Psoas muscle (tissue), 8 donors: Measurements from ENCODE around the gene DBF4. TPM values are rescaled to one million over a fixed set of nuclear protein-coding genes. Genes with fewer than 3 reads are reported as not detected.
"Not testable (repeated sequence)": the region's sequence is repeated elsewhere in the genome, so short reads cannot be mapped to it uniquely, and the experiment has no call there.

Experiments
- ATAC-seq, 4 donors: fragments of 200-7000 bp; cut with Tn5 transposase; one replicate each; pipeline ENCODE4 v1.9.1; 2020; ENCODE audit warnings: moderate library complexity in 3 of 4, mild to moderate bottlenecking in 2 of 4
- DNase-seq, 2 donors: peaks; one replicate each; pipeline ENCODE4 v3.0.0-alpha.2; 2020
- H3K27ac ChIP-seq: fragments of 200-600 bp; one replicate; pipeline ENCODE4 v1.8.0; 2022
- H3K27me3 ChIP-seq, 3 donors: fragments of 200-600 bp in 1 of 3; one replicate each; pipeline versions ENCODE4 v1.6.1 to v1.8.0; 2013 to 2022; ENCODE audit warnings: low read length in 2 of 3, mild to moderate bottlenecking in 2 of 3, moderate library complexity in 1 of 3; ENCODE audit not compliant: insufficient read depth in 3 of 3
- H3K36me3 ChIP-seq, 2 donors: fragments of 200-600 bp in 1 of 2; one replicate each; pipeline versions ENCODE4 v1.6.1 to v1.8.0; 2013 to 2022; ENCODE audit warnings: low read depth in 1 of 2, mild to moderate bottlenecking in 1 of 2, moderate library complexity in 1 of 2; ENCODE audit not compliant: insufficient read depth in 1 of 2
- H3K4me1 ChIP-seq: fragments of 200-600 bp; one replicate; pipeline ENCODE4 v1.8.0; 2022
- H3K4me3 ChIP-seq: fragments of 200-600 bp; one replicate; pipeline ENCODE4 v1.8.0; 2022; ENCODE audit warnings: mild to moderate bottlenecking
- H3K9me3 ChIP-seq: fragments of 200-600 bp; one replicate; pipeline ENCODE4 v1.8.0; 2022
- CTCF ChIP-seq: fragments of 200-600 bp; IDR thresholded peaks from one replicate; pipeline ENCODE4 v1.8.0; 2022; ENCODE audit warnings: antibody characterized with exemption
- WGBS, 3 donors: extraction: QIAGEN DNeasy Blood & Tissue Kit; methylation state at CpG; one replicate each; pipeline versions ENCODE4 v1.1.6 to v1.1.7; 2013; 5-methylcytosine and 5-hydroxymethylcytosine counted together
- intact Hi-C, 2 donors: fragments of 100-400 bp; cut with DNase I; formaldehyde crosslinking; loops; one replicate each; pipeline versions ENCODE4 v1.11.0 to v1.14.2; 2022
- polyA plus RNA-seq, 3 donors: library from polyadenylated mRNA; stranded (reverse); fragments of 200-250 nt; gene quantifications; one replicate each; pipeline ENCODE4 v1.2.3, GENCODE V29; 2013
- total RNA-seq, 4 donors: library from RNA; stranded (reverse); fragmentation: NEBNext Ultra II Directional in 2 of 4; extraction: Animal tissue kit (Norgen Biotek cat#: 25700) in 2 of 4; gene quantifications; one replicate each; pipeline versions ENCODE4 v1.2.1 to v1.2.4, GENCODE V29; 2021 to 2023
- donor health status: healthy with polysubstance abuse.
- donor health status: DM: no; HTN: no; CAD: no; lungs with moderate emphysema.
- donor health status: Bipolar disorder and iron deficiency.
- donor health status: healthy.
- donor health status: DM: yes; HTN: yes; CAD: no.
- donor health status: DM: no; HTN: no; CAD: no.
- donor health status: DM: no; HTN: no; CAD: no.
- donor health status: DM: yes; HTN: yes; CAD: no.

The DBF4 gene
- total and polyA plus RNA-seq, 7 donors = 1.5 to 5.3 (median 2.3) TPM

DNA sequence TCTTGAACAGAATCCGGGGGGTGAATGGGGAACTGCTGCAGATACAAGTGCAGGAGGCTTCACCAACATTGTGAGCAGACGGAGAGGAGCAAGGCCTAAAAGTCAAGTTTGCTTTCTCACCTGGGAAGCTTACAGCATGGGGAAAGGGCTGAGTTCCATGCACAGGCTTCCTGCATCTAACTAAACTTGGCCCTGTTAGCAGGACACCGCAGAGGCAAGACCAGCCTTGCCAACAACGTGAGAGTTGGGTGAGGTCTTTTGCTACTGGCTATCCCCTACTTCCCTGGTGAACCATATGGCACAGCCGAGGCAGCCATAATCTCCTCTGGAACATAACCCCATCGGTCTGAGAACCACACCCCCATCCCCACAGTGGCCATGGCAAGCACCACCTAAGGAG lies 43.6 kb downstream of the DBF4 start:
- no peak for DNase-seq
- WGBS, 3 donors = 85 to 89% (median 85%) methylated on average over 6 of the region's 6 CpGs
- no peaks in the 10 kb centered on the region for H3K36me3 ChIP-seq
- H3K4me3 ChIP-seq = no peak overlapping the region
- no peaks in the 10 kb centered on the region for H3K9me3 ChIP-seq
- no peak for ATAC-seq
- intact Hi-C loops = no loop called here
- no peak for TF ChIP-seq CTCF
- no peaks in the 10 kb centered on the region for H3K4me1 ChIP-seq
- H3K27me3 ChIP-seq = no peaks in the 10 kb centered on the region
- H3K27ac ChIP-seq = no peak overlapping the region

DNA sequence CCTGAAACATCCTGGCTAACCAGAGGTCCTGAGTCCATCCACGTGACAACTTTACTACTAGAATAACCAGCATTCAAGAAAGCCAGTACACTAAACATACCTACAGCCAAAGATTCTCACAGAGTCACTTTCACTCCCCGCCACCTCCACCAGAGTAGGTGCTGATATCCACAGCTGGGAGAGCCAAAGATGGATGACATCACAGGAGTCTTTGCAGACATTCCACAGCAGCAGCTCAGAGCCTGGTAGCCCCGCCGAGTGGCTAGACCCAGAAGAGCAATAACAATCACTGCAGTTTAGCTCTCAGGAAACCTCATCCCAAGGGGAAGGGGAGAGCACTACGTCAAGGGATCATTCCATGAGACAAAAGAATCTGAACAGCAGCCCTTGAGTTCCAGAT lies 44.3 kb downstream of the DBF4 start:
- Histone ChIP-seq H3K27ac (no peak overlapping the region), H3K4me1 (no peaks in the 10 kb centered on the region), H3K4me3 (no peak overlapping the region), H3K36me3 (no peaks in the 10 kb centered on the region), H3K9me3 (no peaks in the 10 kb centered on the region), H3K27me3 (no peaks in the 10 kb centered on the region)
- 63 to 67% (median 64%) methylated on average over 5 of the region's 5 CpGs for WGBS, 3 donors
- DNase-seq (no peak), ATAC-seq (no peak)
- intact Hi-C loops = no loop called here
- no peak for TF ChIP-seq CTCF

DNA sequence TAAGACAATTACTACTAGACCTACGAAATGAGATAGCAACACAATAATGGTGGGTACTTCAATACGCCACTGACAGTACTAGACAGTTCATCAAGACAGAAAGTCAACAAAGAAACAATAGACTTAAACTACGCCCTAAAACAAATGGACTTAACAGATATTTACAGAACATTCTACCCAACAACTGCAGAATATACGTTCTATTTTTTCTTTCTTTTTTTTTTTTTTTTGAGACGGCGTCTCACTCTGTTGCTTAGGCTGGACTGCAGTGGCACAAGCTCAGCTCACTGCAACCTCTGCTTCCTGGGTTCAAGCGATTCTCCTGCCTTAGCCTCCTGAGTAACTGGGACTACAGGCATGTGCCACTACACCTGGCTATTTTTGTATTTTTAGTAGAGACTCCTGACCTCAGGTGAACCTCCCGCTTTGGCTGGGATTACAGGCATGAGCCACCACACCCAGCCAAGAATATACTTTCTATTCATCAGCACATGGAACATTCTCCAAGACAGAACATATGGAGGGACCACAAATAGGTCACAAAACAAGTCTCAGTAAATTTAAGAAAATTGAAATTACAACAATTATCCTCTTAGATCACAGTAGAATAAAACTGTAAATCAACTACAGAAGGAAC lies 46.6 kb downstream of the DBF4 start:
- H3K9me3 ChIP-seq, DNase-seq, H3K4me1 ChIP-seq, H3K4me3 ChIP-seq, intact Hi-C loops, H3K27me3 ChIP-seq, H3K36me3 ChIP-seq, H3K27ac ChIP-seq: not testable (repeated sequence)
- 87 to 93% (median 91%) methylated on average over 8 of the region's 8 CpGs for WGBS, 3 donors
- peak in 1 of 4 donors; percentile 43 for ATAC-seq

GRCh38 chr7:87926581-87927461 lies 50.5 kb downstream of the DBF4 start:
- Histone ChIP-seq H3K9me3 (no peaks in the 10 kb centered on the region), H3K4me3 (no peak overlapping the region), H3K4me1 (no peaks in the 10 kb centered on the region), H3K27ac (no peak overlapping the region), H3K27me3 (no peaks in the 10 kb centered on the region), H3K36me3 (no peaks in the 10 kb centered on the region)
- intact Hi-C loops = no loop called here
- 38 to 48% (median 41%) methylated on average over 6 of the region's 6 CpGs for WGBS, 3 donors
- ATAC-seq (no peak), DNase-seq (no peak)
- no peak for TF ChIP-seq CTCF

DNA sequence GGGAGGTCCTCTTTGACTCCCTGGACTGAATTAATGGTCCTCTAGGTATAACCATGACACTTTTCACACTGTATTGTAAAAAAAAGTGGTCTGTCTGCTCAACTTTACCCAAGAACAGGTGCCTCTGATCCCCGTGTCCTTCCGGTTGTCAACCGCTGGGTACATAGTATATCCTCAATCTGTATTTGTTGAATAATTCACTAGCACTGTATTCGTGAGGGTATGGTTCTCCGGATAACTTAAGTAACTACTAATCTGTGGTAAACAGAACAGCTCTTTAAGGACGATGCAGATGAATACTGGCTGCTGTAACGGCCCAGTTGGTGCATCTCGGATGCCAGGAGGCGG lies 57.3 kb downstream of the DBF4 start:
- intact Hi-C loops = loop anchor here (5.0 to 10.0 kb wide), 3 partner anchors 56 to 181 kb away; partner anchors contain the start of genes DBF4 (in 2 of the 2) and SLC25A40 (in 2 of the 2)
- H3K27ac ChIP-seq = no peak overlapping the region
- ATAC-seq (peak in 1 of 4 donors; percentile 4), DNase-seq (no peak)
- no peak for TF ChIP-seq CTCF
- H3K4me1 ChIP-seq = peaks cover 4% of the 10 kb centered on the region
- no peaks in the 10 kb centered on the region for H3K36me3 ChIP-seq
- H3K4me3 ChIP-seq = peak overlapping the region; percentile 80
- H3K9me3 ChIP-seq = no peaks in the 10 kb centered on the region
- 3 to 9% (median 5%) methylated on average over 9 of the region's 9 CpGs for WGBS, 3 donors
- no peaks in the 10 kb centered on the region for H3K27me3 ChIP-seq
